T-helper 2 cell treated with Interferon-gamma antibody and Interleukin-4, amounts not matched to agents 5 μg/mL and 100 μg/mL, for 36 hours (primary cell): ENCODE results near the gene AFG1L.
"Not testable (repeated sequence)": the region's sequence is repeated elsewhere in the genome, so short reads cannot be mapped to it uniquely, and the experiment has no call there.

Experiments
- DNase-seq: peaks from one replicate; pipeline ENCODE4 v3.0.0; 2021; ENCODE audit warnings: low spot score
- H3K27ac Mint-ChIP-seq: one replicate; pipeline ENCODE4 v1.8.0; 2021; ENCODE audit warnings: mild to moderate bottlenecking, mixed read lengths
- H3K27me3 Mint-ChIP-seq: one replicate; pipeline ENCODE4 v1.8.0; 2021; ENCODE audit warnings: low read depth, mixed read lengths
- H3K36me3 Mint-ChIP-seq: one replicate; pipeline ENCODE4 v1.8.0; 2021; ENCODE audit warnings: low read depth, mixed read lengths
- H3K4me1 Mint-ChIP-seq: one replicate; pipeline ENCODE4 v1.8.0; 2021; ENCODE audit warnings: low read depth, mixed read lengths
- H3K4me3 Mint-ChIP-seq: one replicate; pipeline ENCODE4 v1.8.0; 2022; ENCODE audit warnings: mild to moderate bottlenecking, moderate library complexity, mixed read lengths
- H3K9me3 Mint-ChIP-seq: one replicate; pipeline ENCODE4 v1.8.0; 2021; ENCODE audit warnings: mixed read lengths

AFG1L gene

DNA sequence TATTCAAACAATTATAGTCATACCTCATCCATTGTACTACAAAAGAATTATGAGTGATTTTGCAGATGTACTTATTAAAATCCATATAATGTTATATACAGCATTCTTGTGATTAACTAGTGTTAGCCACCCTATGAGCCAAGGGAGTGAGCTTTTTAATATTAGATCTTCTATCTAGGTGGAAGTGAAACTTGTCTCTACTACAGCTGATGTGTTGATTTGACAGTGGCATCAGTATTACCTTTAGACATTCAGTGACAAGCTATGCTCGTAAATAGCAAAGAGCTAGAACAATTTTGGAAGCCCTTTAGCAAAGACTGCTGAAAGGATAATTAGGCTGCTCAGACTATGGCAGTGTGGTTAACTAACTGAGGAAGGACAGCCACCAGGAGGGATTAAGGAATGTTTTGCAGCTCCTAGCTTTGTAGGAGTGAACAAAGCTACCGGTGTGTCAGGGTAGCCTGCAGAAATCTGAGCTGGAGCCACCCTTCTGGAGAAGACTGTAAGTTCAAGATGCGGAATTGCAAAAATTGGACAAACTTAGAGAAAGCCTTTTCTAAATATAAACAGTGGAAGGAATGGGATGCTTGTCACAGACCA is 73.7 kb downstream of the AFG1L start:
- no peaks in the 10 kb centered on the region for H3K9me3 Mint-ChIP-seq
- no peaks in the 10 kb centered on the region for H3K36me3 Mint-ChIP-seq
- no peaks in the 10 kb centered on the region for H3K27me3 Mint-ChIP-seq
- no peak for DNase-seq
- H3K4me1 Mint-ChIP-seq: no peaks in the 10 kb centered on the region
- H3K4me3 Mint-ChIP-seq: no peak overlapping the region
- no peak overlapping the region for H3K27ac Mint-ChIP-seq

DNA sequence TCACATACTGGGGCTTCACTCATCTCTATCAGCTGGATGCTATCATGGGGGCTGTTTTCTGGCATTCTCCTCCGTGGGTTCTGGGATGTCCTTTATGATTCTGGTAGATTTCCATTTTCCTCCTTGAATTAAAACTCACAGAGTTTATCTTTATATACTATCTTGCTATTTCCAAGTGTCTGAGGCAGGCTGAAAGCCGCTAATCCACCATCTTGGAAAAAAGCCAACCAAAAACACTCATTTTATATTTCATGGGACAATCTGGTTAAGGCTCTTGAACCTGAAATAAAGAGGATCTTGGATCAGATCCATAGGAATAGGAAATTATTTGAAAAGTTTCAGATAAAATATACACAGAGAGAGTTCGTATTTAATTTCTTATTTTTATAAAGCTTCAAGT is 86.0 kb downstream of the AFG1L start:
- no peak for DNase-seq
- Mint-ChIP-seq H3K4me1 (no peaks in the 10 kb centered on the region), H3K4me3 (no peak overlapping the region), H3K27ac (no peak overlapping the region), H3K27me3 (peaks cover 5% of the 10 kb centered on the region), H3K36me3 (no peaks in the 10 kb centered on the region), H3K9me3 (no peaks in the 10 kb centered on the region)

DNA sequence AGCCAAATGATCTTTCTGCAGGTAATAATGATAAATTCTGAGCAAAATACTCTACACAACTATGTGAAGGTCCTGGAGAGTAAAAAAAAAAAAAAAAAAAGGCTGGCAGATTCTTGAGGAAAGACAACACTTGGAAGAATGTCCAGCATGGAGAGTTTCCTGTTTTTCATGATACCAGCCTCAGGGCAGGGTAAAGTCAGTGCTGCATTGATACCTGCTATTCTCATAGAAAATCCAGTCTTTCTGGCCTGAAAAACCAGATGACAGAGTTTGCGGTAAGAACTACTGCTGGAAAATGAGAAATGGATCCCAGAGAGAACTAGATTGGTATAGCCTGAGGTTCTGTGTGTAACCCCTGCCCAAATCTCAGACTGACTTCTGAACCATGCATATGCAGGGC is 89.1 kb downstream of the AFG1L start:
- no peak for DNase-seq
- Mint-ChIP-seq H3K27ac (no peak overlapping the region), H3K27me3 (peaks cover 2% of the 10 kb centered on the region), H3K36me3 (no peaks in the 10 kb centered on the region), H3K4me3 (no peak overlapping the region), H3K9me3 (no peaks in the 10 kb centered on the region), H3K4me1 (no peaks in the 10 kb centered on the region)

DNA sequence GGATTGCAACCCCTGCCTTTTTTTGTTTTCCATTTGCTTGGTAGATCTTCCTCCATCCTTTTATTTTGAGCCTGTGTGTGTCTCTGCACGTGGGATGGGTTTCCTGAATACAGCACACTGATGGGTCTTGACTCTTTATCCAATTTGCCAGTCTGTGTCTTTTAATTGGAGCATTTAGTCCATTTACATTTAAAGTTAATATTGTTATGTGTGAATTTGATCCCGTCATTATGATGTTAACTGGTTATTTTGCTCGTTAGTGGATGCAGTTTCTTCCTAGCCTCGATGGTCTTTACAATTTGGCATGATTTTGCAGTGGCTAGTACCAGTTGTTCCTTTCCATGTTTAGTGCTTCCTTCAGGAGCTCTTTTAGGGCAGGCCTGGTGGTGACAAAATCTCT is 94.3 kb downstream of the AFG1L start:
- H3K4me1 Mint-ChIP-seq, H3K27ac Mint-ChIP-seq, H3K4me3 Mint-ChIP-seq, H3K27me3 Mint-ChIP-seq, DNase-seq, H3K9me3 Mint-ChIP-seq, H3K36me3 Mint-ChIP-seq: not testable (repeated sequence)

DNA sequence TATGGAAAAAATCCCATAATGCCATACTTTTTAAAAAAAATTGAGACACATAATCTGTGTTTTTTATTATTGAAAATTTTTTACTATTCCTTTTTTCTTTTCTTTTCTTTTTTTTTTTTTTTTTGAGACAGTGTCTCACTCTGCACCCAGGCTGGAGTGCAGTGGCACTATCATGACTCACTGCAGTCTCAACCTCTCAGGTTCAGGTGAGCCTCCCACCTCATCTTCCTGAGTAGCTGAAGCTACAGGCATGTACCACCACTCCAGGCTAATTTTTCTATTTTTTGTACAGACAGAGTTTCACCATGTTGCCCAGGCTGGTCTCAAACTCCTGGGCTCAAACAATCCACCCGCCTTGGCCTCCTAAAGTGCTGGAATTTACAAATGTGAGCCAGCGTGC is 100.4 kb downstream of the AFG1L start:
- Mint-ChIP-seq H3K4me1 (no peaks in the 10 kb centered on the region), H3K36me3 (no peaks in the 10 kb centered on the region), H3K27me3 (peaks cover 13% of the 10 kb centered on the region), H3K9me3 (no peaks in the 10 kb centered on the region), H3K4me3 (no peak overlapping the region), H3K27ac (no peak overlapping the region)
- no peak for DNase-seq

DNA sequence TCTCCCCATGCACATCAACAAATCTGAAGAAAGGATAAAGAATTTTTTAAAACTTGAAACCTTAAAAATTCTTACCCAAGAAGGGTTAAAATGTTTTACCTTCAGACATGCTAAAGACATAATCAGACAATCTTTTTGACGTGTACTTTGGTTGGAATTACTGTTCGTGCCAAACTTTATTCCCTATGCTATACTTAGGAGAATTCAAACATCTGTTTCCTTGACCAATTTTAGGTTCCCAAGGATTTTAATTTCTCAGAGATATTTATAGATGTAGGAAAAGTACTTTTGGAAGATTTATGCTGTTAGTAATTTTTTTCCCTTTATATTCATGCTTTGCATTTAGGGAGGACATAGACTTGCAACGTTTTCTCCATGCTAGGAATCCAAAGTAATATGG is 108.4 kb downstream of the AFG1L start:
- Mint-ChIP-seq H3K36me3 (no peaks in the 10 kb centered on the region), H3K4me1 (no peaks in the 10 kb centered on the region), H3K4me3 (no peak overlapping the region), H3K9me3 (no peaks in the 10 kb centered on the region), H3K27ac (no peak overlapping the region), H3K27me3 (peaks cover 4% of the 10 kb centered on the region)
- no peak for DNase-seq

DNA sequence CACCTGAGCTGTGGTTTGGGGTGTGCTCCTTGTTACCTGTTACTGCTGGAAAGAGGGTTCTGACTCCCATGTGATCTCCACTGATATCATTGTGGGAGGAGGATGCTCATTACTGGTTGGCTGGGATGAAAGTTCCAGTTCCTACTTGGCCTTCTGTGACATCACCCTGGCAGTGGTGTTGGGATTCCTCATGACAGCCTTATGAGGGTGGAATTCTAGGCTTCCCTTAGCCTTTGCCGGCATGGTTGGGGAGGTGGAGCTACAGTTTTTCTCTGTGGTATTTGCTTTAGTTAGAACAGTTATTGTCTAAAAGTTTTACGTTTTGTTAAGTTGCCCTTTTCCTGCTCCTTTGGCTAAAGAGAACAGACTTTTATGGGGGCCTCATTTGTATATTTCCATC is 112.1 kb downstream of the AFG1L start:
- H3K27me3 Mint-ChIP-seq: peaks cover 3% of the 10 kb centered on the region
- no peaks in the 10 kb centered on the region for H3K36me3 Mint-ChIP-seq
- peaks cover 2% of the 10 kb centered on the region for H3K9me3 Mint-ChIP-seq
- no peaks in the 10 kb centered on the region for H3K4me1 Mint-ChIP-seq
- H3K27ac Mint-ChIP-seq: no peak overlapping the region
- H3K4me3 Mint-ChIP-seq: no peak overlapping the region
- DNase-seq: no peak

DNA sequence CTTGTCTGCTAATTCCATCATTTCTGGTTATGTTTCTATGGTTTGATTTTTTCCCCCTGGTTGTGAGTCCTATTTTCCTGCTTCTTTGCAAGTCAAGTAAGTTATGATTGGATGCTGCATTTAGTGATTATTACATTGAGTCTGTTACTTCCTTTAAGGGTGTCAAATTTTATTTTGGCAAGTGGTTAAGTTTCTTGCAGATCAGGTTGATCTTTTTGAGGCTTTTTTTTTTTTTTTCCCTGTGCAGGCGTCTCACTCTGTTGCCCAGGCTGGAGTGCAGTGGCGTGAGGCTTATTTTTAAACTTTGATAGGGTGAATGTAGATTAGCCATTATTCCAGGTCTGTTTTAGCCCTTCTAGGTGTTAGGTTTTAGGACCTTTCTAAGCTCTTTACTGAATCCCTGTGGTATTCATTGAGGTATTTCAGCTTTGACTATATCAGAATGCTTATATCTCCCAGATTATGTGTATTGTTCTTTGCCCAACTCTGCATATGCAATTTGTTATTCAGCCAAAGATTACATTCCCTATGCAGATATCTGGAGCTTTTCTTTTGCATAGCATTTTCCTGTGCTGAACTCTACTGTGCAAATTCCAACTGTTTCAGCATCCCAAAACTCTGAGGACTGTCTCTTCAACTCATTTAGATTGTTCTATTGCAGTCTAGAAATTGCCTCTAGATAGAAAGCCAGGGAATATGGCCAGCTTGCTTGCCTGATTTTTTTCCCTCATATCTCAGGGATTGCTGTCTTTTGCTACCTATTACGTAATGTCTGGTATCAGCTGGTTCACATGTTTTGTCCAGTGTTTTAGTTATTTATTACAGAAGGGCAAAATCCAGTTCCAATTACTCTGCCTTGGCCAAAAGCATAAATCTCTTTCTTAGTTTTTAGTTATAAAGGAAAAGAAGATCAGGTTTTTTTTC is 113.3 kb downstream of the AFG1L start:
- no peaks in the 10 kb centered on the region for H3K4me1 Mint-ChIP-seq
- H3K27me3 Mint-ChIP-seq: peaks cover 9% of the 10 kb centered on the region
- H3K4me3 Mint-ChIP-seq: no peak overlapping the region
- no peak for DNase-seq
- no peak overlapping the region for H3K27ac Mint-ChIP-seq
- H3K36me3 Mint-ChIP-seq: no peaks in the 10 kb centered on the region
- H3K9me3 Mint-ChIP-seq: peaks cover 13% of the 10 kb centered on the region

DNA sequence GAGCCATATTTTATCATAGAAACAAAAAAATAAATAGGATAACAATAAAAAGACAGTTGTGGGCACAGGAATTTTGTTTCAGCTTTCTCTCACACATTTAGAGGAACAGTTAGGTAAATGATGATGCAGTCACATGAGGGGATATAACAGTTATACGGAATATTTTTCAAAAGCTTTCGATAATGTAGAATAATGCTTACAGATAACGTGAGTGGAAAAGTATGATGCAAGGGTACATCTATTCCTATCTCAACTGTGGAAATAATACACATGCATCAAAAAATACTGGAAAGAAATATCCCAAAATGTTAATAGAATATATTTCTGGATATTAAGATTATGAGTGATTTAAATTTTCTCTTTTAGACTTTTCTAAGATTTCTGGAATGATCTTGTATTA is 114.0 kb downstream of the AFG1L start:
- peaks cover 15% of the 10 kb centered on the region for H3K27me3 Mint-ChIP-seq
- H3K36me3 Mint-ChIP-seq: no peaks in the 10 kb centered on the region
- no peaks in the 10 kb centered on the region for H3K4me1 Mint-ChIP-seq
- H3K27ac Mint-ChIP-seq: no peak overlapping the region
- H3K4me3 Mint-ChIP-seq: no peak overlapping the region
- DNase-seq: no peak
- H3K9me3 Mint-ChIP-seq: peaks cover 16% of the 10 kb centered on the region

DNA sequence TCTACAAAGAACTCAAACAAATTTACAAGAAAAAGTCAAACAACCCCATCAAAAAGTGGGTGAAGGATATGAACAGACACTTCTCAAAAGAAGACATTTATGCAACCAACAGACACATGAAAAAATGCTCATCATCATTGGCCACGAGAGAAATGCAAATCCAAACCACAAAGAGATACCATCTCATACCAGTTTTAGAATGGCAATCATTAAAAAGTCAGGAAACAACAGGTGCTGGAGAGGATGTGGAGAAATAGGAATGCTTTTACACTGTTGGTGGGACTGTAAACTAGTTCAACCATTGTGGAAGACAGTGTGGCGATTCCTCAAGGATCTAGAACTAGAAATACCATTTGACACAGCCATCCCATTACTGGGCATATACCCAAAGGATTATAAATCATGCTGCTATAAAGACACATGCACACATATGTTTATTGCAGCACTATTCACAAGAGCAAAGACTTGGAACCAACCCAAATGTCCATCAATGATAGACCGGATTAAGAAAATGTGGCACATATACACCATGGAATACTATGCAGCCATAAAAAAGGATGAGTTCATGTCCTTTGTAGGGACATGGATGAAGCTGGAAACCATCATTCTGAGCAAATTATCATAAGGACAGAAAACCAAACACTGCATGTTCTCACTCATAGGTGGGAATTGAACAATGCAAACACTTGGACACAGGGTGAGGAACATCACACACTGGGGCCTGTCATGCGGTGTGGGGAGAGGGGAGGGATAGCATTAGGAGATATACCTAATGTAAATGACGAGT is 121.4 kb downstream of the AFG1L start:
- H3K36me3 Mint-ChIP-seq, H3K4me3 Mint-ChIP-seq, H3K27ac Mint-ChIP-seq, DNase-seq, H3K4me1 Mint-ChIP-seq: not testable (repeated sequence)
- H3K9me3 Mint-ChIP-seq: peaks cover 28% of the 10 kb centered on the region
- H3K27me3 Mint-ChIP-seq: peaks cover 29% of the 10 kb centered on the region

DNA sequence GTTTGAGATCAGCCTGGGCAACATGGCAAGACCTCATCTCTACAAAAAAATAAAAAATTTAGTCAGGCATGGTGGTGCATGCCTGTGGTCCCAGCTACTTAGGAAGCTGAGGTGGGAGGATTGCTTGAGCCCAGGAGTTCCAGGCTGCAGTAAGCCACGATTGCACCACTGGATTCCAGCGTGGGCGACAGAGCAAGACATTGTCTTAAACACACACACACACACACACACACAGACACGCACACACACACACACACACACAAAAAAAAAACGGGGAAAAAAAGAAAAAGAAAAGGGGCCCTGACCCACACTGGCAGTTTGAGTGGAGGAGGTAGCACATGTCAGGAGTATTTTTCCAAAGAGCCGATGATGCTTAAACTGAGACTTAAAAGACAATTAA is 122.2 kb downstream of the AFG1L start:
- Mint-ChIP-seq H3K36me3 (no peaks in the 10 kb centered on the region), H3K4me3 (no peak overlapping the region), H3K4me1 (no peaks in the 10 kb centered on the region), H3K27ac (no peak overlapping the region), H3K27me3 (peaks cover 31% of the 10 kb centered on the region), H3K9me3 (peaks cover 25% of the 10 kb centered on the region)
- DNase-seq: no peak

DNA sequence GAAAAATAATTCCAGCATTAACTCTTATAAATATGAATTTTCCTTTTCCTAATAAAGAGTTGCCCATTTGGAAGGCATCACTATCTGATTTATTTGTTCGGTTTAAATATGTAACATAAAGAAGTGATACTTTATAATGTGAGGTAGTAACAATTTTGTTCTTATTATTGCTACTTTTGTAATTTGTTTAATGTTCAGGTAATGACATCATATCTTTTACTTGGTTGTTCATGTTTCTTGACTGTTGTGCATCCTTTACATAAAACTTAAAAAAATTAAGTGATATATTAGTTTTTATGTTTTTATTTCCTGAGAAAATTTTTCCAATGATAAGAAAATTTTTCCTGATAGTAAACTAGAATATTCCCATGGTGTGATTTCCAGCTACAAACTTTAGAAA is 124.6 kb downstream of the AFG1L start:
- Mint-ChIP-seq H3K27ac (no peak overlapping the region), H3K4me3 (no peak overlapping the region), H3K4me1 (no peaks in the 10 kb centered on the region), H3K9me3 (peaks cover 6% of the 10 kb centered on the region), H3K36me3 (no peaks in the 10 kb centered on the region), H3K27me3 (peaks cover 21% of the 10 kb centered on the region)
- no peak for DNase-seq

DNA sequence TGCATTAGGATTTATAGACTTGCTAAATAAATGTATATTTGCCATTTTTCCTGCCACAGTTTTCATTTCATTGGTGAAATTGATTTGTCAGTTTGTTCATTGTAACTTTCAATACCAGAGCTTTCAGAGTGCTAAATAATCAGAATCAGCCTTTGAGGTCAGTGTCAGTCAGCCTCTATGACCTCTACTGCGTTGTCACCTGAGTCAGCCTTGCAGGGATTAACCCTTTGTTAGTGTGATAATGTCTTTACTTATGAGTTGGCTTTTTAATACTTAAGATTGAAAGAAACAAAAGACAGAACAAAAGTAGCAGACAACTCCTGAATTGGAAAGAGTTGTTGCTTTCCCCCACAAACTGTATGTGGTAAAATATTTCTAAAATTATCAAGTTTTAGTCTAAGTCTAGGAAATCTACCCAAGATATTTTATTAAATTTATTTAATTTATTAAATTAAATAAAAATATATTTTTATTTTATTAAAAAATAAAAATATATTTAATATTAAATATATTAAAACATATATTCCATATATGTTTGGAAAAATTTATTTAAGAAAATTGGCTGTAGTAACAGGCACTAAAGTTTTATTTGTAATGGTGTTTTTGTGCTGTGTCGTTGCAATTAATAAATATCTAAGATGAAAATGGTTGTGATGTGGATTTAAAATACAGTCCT is 125.2 kb downstream of the AFG1L start:
- Mint-ChIP-seq H3K36me3 (no peaks in the 10 kb centered on the region), H3K4me1 (no peaks in the 10 kb centered on the region), H3K27me3 (peaks cover 26% of the 10 kb centered on the region), H3K4me3 (no peak overlapping the region), H3K27ac (no peak overlapping the region), H3K9me3 (peaks cover under 1% of the 10 kb centered on the region)
- DNase-seq: no peak

DNA sequence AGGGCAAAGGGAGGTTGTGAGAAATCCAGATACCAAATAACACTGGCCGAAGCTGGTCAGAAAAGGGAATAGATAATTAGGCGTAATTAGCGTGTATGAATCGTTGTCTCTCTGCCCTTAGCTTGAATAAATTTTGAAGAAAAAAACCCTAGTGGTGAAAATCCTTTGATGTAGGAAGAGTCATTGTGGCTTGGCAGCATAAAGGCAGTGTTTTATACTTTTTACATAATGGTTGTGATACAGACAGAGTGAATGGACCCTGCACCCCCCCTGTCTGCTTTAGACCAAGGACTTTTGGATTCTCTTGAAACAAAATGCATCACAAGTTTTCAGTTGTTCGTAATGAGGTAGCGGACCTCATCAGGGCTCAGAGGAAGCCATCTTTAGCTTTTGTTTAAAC is 126.5 kb downstream of the AFG1L start:
- Mint-ChIP-seq H3K36me3 (no peaks in the 10 kb centered on the region), H3K27ac (no peak overlapping the region), H3K4me3 (no peak overlapping the region), H3K9me3 (no peaks in the 10 kb centered on the region), H3K4me1 (no peaks in the 10 kb centered on the region), H3K27me3 (peaks cover 32% of the 10 kb centered on the region)
- DNase-seq: no peak
